Astrocyte (in vitro differentiated cells and primary cell): Measurements from ENCODE around the gene ACOX3.

Experiments used
- EZH2 ChIP-seq: IDR thresholded peaks from 2 replicates; pipeline ENCODE4 v1.6.1; 2012; ENCODE audit warnings: mild to moderate bottlenecking, low read length, inconsistent platforms; ENCODE audit not compliant: insufficient read depth
- TF ChIP-seq, protein P1 (sequence below): IDR thresholded peaks from 2 replicates; pipeline ENCODE4 v1.5.1; 2011; ENCODE audit warnings: low read depth, mild to moderate bottlenecking, inconsistent platforms, low read length, moderate library complexity; ENCODE audit not compliant: insufficient read depth

GRCh38 chr4:8457646-8458252, 17.2 kb upstream of the ACOX3 start:
- TF ChIP-seq EZH2, result no peak
- TF ChIP-seq, protein P1, sequence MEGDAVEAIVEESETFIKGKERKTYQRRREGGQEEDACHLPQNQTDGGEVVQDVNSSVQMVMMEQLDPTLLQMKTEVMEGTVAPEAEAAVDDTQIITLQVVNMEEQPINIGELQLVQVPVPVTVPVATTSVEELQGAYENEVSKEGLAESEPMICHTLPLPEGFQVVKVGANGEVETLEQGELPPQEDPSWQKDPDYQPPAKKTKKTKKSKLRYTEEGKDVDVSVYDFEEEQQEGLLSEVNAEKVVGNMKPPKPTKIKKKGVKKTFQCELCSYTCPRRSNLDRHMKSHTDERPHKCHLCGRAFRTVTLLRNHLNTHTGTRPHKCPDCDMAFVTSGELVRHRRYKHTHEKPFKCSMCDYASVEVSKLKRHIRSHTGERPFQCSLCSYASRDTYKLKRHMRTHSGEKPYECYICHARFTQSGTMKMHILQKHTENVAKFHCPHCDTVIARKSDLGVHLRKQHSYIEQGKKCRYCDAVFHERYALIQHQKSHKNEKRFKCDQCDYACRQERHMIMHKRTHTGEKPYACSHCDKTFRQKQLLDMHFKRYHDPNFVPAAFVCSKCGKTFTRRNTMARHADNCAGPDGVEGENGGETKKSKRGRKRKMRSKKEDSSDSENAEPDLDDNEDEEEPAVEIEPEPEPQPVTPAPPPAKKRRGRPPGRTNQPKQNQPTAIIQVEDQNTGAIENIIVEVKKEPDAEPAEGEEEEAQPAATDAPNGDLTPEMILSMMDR, result no peak
